AG09319 (cell line): Measurements from ENCODE around the gene CCSER1.
"Not testable (repeated sequence)": the region's sequence is repeated elsewhere in the genome, so short reads cannot be mapped to it uniquely, and the experiment has no call there.

Experiments
- DNase-seq: peaks from one replicate; pipeline ENCODE4 v3.0.0-alpha.2; 2010; ENCODE audit warnings: low read depth; ENCODE audit errors: extremely low read depth
- CTCF ChIP-seq: IDR thresholded peaks from 2 replicates; pipeline ENCODE4 v1.5.1; 2011; ENCODE audit warnings: low read depth, mild to moderate bottlenecking, inconsistent platforms, low read length, moderate library complexity

The CCSER1 gene

DNA sequence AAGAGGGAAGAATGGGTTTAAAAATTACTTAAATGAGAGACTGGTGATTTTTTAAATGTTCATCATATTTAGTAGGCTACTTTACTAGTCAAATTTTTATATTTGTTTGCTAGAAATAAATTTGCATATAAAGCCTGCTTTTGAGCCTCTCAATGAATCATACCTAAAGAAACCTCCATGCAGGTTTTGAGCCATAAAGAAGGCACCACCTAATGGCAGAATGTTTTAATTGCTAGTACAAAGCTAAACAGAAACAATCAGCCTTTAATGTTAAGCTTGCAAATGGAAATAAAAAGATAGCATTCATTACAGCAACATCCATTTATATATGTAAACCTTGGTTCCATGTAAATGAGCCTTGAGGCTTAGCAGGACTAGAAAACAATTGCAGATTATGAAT, 989.7 kb downstream of the CCSER1 start:
- DNase-seq = no peak
- no peak for TF ChIP-seq CTCF

DNA sequence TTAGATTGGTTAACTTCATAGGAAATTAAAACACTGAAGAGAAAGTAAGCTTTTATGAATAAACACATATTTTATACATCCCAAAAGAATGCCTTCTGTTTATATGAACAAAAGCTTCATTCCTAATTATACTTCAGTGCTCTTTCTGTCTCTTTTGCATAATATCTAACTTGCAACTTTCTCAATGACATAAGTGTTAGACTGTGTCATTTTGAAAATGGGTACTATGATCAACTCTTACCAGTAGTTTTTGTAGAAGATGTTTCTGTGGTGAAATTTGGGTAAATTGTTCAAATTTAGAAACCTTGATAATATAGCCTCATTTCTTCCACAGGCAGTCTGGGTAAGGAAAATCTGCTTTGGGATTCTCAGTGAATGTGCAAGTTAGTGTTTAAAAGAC, 991.4 kb downstream of the CCSER1 start:
- TF ChIP-seq CTCF = no peak
- no peak for DNase-seq

DNA sequence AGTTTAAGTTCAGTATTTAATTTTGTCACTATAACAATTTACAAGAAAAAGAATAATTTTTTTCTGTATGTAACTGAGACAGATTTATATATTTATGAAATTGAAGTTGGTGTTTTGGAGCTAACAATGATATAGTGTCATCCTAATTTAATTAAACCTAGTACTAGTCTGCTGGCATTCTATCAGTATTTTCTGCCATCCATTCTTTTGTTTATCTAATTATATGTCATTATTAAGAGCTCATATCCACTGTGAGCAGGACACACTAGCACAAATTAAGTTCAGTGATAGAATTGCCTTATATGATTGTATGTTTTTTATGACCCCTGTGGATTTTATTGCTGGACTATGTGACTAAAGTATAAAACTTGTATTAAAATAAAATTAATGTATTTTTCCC, 996.5 kb downstream of the CCSER1 start:
- no peak for TF ChIP-seq CTCF

DNA sequence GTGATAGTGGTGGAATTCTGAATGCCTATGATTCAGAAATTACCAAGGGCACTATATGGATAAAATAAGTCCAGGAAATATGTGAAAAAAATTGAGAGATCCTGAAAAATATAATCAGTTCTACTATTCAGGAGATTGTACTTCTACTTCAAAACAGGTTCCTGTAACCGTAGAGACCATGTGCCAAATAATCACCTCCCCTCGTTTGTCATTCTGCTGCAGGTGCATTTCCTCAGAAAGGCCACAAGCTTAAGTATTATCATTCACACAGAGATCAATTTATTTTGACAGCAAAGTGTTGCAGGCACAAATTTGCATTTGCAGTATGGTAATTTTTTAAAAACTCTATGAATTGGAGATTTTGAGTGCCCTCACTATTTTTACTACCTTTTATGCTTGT, 1000.0 kb downstream of the CCSER1 start:
- no peak for TF ChIP-seq CTCF
- DNase-seq = no peak

More for the DNA sequence above, 996.5 kb downstream of the CCSER1 start:
- no peak for DNase-seq

- DNase-seq = no peak
- no peak for TF ChIP-seq CTCF
Measured at GRCh38 chr4:91127831-91128230, 1000.6 kb downstream of the CCSER1 start.

GRCh38 chr4:91128519-91128918, 1001.3 kb downstream of the CCSER1 start:
- TF ChIP-seq CTCF = no peak
- DNase-seq = no peak

- DNase-seq = no peak
- TF ChIP-seq CTCF = no peak
Measured at GRCh38 chr4:91147067-91147466, 1019.9 kb downstream of the CCSER1 start.

GRCh38 chr4:91154041-91154440, 1026.8 kb downstream of the CCSER1 start:
- not testable (repeated sequence) for DNase-seq

DNA sequence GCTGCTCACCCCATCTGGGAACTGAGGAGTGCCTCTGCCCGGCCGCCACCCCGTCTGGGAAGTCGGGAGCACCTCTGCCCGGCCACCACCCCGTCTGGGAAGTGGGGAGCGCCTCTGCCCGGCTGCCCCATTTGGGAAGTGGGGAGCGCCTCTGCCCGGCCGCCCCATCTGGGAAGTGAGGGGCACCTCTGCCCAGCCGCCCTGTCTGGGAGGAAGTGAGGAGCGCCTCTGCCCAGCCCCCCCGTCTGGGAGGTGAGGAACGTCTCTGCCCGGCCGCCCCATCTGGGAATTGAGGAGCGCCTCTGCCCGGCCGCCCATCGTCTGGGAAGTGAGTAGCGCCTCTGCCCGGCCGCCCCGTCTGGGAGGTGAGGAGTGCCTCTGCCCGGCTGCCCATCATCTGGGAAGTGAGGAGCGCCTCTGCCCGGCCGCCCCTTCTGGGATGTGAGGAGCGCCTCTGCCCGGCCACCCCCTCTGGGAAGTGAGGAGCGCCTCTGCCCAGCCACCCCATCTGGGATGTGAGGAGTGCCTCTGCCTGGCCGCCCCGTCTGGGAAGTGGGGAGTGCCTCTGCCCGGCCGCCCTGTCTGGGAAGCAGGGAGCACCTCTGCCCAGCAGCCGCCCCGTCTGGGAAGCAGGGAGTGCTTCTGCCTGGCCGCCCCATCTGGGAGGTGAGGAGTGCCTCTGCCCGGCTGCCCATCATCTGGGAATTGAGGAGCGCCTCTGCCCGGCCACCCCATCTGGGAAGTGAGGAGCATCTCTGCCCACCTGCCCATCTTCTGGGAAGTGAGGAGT, 1040.9 kb downstream of the CCSER1 start:
- DNase-seq = not testable (repeated sequence)
